OCI-LY3 (cell line): ENCODE results near the gene AUTS2.

Source experiments
- EZH2phosphoT487 ChIP-seq: fragments of 200-600 bp; shearing (Covaris generic); IDR thresholded peaks from 2 replicates; pipeline ENCODE4 v1.6.1; 2018; ENCODE audit warnings: antibody characterized with exemption, mixed run types, low read depth
- TF ChIP-seq, protein P1 (sequence below): fragments of 200-600, 300-600 bp; sonication (generic); IDR thresholded peaks from 2 replicates; pipeline ENCODE4 v1.5.1; 2014; ENCODE audit warnings: antibody characterized with exemption, low read length, low read depth

DNA sequence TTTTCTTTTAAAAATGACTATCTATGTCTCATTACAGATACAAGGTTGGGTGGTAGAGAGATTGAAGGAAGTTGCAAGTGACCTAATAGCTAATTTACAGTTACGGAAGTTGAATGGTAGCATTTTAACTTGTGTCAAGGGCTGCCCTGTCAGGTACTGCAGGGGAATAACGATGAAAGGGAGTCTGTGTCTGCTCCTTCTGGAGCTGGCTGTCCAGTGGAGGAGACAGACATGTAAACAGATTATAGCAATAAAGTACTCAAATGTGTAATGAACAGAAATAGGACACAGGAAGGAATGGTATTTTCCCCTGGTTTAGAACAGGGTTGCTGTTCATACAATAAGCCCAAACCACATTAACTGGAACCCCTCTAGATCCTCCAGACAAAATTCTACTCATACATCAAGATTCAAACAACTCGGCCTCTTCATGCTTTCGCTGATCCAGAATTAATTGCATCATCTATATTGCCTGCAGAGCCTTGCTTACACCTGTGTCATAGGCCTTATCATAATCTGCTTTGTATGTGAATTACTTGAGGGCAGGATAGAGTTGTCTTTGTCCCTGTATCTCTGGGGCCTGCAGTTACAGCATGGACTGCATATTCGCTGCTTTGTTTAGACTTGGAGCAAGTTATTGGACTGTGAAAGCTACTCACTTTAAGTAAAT lies 42.8 kb downstream of the AUTS2 start:
- TF ChIP-seq, protein P1, sequence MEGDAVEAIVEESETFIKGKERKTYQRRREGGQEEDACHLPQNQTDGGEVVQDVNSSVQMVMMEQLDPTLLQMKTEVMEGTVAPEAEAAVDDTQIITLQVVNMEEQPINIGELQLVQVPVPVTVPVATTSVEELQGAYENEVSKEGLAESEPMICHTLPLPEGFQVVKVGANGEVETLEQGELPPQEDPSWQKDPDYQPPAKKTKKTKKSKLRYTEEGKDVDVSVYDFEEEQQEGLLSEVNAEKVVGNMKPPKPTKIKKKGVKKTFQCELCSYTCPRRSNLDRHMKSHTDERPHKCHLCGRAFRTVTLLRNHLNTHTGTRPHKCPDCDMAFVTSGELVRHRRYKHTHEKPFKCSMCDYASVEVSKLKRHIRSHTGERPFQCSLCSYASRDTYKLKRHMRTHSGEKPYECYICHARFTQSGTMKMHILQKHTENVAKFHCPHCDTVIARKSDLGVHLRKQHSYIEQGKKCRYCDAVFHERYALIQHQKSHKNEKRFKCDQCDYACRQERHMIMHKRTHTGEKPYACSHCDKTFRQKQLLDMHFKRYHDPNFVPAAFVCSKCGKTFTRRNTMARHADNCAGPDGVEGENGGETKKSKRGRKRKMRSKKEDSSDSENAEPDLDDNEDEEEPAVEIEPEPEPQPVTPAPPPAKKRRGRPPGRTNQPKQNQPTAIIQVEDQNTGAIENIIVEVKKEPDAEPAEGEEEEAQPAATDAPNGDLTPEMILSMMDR = no peak
- no peak for TF ChIP-seq EZH2phosphoT487
